ENCODE results near the gene RIBC2.

The RIBC2 gene

DNA sequence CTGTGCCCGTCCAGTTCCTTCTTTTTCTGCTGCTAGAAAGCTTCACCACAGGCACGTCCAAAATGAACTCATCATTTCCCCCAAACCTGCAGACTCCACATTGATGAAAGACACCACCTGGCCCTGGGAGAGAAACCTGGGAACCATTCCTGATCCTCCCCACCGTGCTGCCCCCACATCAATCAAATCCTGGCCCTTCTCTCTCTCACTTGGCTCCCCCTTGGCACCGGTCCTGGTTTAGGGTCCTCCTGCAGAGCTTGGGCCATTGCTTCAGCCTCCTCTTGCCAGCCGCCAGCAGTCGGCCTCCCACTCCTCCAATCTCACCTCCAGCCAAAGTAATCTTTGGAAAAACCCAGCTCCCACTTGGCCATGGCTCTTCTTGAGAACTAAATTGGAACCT lies 38.5 kb downstream of the RIBC2 start:
- Histone ChIP-seq H3K27me3 (replicated peaks; ENCODE audit: insufficient read depth, low read length) (peaks cover 96% of the 10 kb centered on the region), H3F3A (ENCODE audit: insufficient read depth, low read length) (no peaks in the 10 kb centered on the region), H3K36me3 (replicated peaks; ENCODE audit: insufficient read depth, low read length) (no peaks in the 10 kb centered on the region), H3K9ac (ENCODE audit: low read length) (no peak overlapping the region), H3K27ac (ENCODE audit: low read length) (no peak overlapping the region), H3K9me3 (replicated peaks; ENCODE audit: insufficient read depth, low read length) (no peaks in the 10 kb centered on the region), H3K4me1 (ENCODE audit: low read length) (no peaks in the 10 kb centered on the region), H4K20me1 (ENCODE audit: insufficient read depth, low read length) (no peaks in the 10 kb centered on the region), H3K79me2 (ENCODE audit: low read length) (no peaks in the 10 kb centered on the region), H3K4me2 (ENCODE audit: low read depth, low read length) (no peak overlapping the region), H2AFZ (ENCODE audit: low read length) (no peak overlapping the region), H3K4me3 (ENCODE audit: low read length) (no peak overlapping the region), H3K9me2 (replicated peaks; ENCODE audit: insufficient read depth, low read length) (no peaks in the 10 kb centered on the region)
- TF ChIP-seq EZH2 (optimal IDR thresholded peaks at IDR 0.05; ENCODE audit: low read depth, low read length) (no peak), EZH2phosphoT487 (IDR thresholded peaks at IDR 0.05; ENCODE audit: low read length) (no peak)
- TF ChIP-seq, protein P1, sequence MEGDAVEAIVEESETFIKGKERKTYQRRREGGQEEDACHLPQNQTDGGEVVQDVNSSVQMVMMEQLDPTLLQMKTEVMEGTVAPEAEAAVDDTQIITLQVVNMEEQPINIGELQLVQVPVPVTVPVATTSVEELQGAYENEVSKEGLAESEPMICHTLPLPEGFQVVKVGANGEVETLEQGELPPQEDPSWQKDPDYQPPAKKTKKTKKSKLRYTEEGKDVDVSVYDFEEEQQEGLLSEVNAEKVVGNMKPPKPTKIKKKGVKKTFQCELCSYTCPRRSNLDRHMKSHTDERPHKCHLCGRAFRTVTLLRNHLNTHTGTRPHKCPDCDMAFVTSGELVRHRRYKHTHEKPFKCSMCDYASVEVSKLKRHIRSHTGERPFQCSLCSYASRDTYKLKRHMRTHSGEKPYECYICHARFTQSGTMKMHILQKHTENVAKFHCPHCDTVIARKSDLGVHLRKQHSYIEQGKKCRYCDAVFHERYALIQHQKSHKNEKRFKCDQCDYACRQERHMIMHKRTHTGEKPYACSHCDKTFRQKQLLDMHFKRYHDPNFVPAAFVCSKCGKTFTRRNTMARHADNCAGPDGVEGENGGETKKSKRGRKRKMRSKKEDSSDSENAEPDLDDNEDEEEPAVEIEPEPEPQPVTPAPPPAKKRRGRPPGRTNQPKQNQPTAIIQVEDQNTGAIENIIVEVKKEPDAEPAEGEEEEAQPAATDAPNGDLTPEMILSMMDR (IDR thresholded peaks at IDR 0.05; ENCODE audit: low read length), result no peak
- DNase-seq, result no peak

DNA sequence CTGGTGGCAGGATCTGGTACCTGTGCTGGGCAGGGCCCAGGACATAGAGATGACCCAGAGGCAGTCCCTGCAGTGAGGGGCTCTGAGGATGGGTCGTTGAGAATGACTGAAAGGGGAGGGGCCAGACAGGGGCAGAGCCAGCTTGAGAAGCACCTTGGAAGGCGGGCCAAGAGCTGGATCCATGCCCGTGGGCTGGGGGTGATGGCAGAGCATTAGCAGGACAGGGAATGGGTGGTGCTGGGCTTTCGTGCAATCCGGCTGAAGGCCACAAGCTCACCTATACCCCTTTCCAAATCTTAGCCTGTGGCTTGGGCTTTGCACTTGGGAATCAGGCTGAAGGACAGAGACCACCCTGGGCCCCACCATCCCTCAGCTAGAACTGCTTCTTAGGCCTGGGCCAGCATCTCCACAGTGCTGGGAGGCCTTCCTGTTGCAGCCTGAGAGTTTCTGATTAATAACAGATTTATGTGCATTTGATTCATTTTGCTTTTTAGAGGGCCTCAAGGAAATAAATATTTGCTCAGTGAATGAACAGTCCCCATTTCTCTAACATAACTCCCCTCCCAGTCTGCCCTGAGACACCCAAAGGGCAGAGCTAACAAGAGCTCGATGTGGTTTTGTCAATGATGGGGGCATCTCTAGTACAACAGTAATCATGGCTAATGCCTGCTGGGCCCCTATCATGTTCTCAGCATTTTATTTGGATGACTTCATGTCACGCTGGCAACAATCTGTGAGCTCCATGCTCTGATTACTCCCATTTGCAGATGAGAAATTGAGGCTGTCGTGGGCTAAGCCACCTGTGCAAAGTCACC lies 39.3 kb downstream of the RIBC2 start:
- TF ChIP-seq EZH2phosphoT487 (IDR thresholded peaks at IDR 0.05; ENCODE audit: low read length), result no peak
- TF ChIP-seq, protein P1 (IDR thresholded peaks at IDR 0.05; ENCODE audit: low read length), result no peak
- no peak for TF ChIP-seq EZH2 (optimal IDR thresholded peaks at IDR 0.05; ENCODE audit: low read depth, low read length)

DNA sequence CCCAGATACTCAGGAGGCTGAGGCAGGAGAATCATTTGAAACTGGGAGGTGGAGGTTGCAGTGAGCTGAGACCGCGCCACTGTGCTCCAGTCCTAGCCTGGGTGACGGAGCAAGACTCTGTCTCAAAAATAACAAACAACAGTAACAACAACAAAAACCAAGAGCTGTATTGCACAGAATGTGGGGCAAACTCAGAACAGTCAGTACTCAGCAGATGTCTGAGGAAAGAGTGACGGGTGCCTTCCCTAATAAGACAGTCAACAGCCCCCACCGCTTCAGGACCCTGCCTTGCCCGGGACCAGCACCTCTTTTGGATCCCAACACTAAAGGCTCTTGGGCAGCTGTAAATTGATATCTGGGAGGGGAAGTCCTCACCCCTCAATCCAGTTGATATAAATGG lies 40.3 kb downstream of the RIBC2 start:
- peaks cover 97% of the 10 kb centered on the region for H3K27me3 ChIP-seq (replicated peaks; ENCODE audit: insufficient read depth, low read length)
- no peak overlapping the region for H3K4me2 ChIP-seq (ENCODE audit: low read depth, low read length)
- no peaks in the 10 kb centered on the region for H3F3A ChIP-seq (ENCODE audit: insufficient read depth, low read length)
- H3K9ac ChIP-seq (ENCODE audit: low read length), result no peak overlapping the region
- no peak overlapping the region for H2AFZ ChIP-seq (ENCODE audit: low read length)
- H3K4me1 ChIP-seq (ENCODE audit: low read length), result no peaks in the 10 kb centered on the region
- DNase-seq, result no peak
- H3K9me2 ChIP-seq (replicated peaks; ENCODE audit: insufficient read depth, low read length), result no peaks in the 10 kb centered on the region
- TF ChIP-seq, protein P1 (IDR thresholded peaks at IDR 0.05; ENCODE audit: low read length), result no peak
- TF ChIP-seq EZH2phosphoT487 (IDR thresholded peaks at IDR 0.05; ENCODE audit: low read length) (no peak), EZH2 (optimal IDR thresholded peaks at IDR 0.05; ENCODE audit: low read depth, low read length) (no peak)
- no peaks in the 10 kb centered on the region for H4K20me1 ChIP-seq (ENCODE audit: insufficient read depth, low read length)
- no peaks in the 10 kb centered on the region for H3K36me3 ChIP-seq (replicated peaks; ENCODE audit: insufficient read depth, low read length)
- no peaks in the 10 kb centered on the region for H3K9me3 ChIP-seq (replicated peaks; ENCODE audit: insufficient read depth, low read length)
- H3K27ac ChIP-seq (ENCODE audit: low read length), result no peak overlapping the region
- H3K79me2 ChIP-seq (ENCODE audit: low read length), result no peaks in the 10 kb centered on the region
- H3K4me3 ChIP-seq (ENCODE audit: low read length), result no peak overlapping the region

More for the DNA sequence above, 39.3 kb downstream of the RIBC2 start:
- H3K4me1 ChIP-seq (ENCODE audit: low read length), result no peaks in the 10 kb centered on the region
- H3K9me3 ChIP-seq (replicated peaks; ENCODE audit: insufficient read depth, low read length), result no peaks in the 10 kb centered on the region
- H3K36me3 ChIP-seq (replicated peaks; ENCODE audit: insufficient read depth, low read length), result no peaks in the 10 kb centered on the region
- H3F3A ChIP-seq (ENCODE audit: insufficient read depth, low read length), result no peaks in the 10 kb centered on the region
- H2AFZ ChIP-seq (ENCODE audit: low read length), result no peak overlapping the region
- no peak for DNase-seq
- H4K20me1 ChIP-seq (ENCODE audit: insufficient read depth, low read length), result no peaks in the 10 kb centered on the region
- no peak overlapping the region for H3K4me3 ChIP-seq (ENCODE audit: low read length)
- no peaks in the 10 kb centered on the region for H3K9me2 ChIP-seq (replicated peaks; ENCODE audit: insufficient read depth, low read length)
- H3K27ac ChIP-seq (ENCODE audit: low read length), result no peak overlapping the region
- no peaks in the 10 kb centered on the region for H3K79me2 ChIP-seq (ENCODE audit: low read length)
- H3K9ac ChIP-seq (ENCODE audit: low read length), result no peak overlapping the region
- H3K4me2 ChIP-seq (ENCODE audit: low read depth, low read length), result no peak overlapping the region
- H3K27me3 ChIP-seq (replicated peaks; ENCODE audit: insufficient read depth, low read length), result peaks cover 98% of the 10 kb centered on the region
